ENCODE measurements around the gene TMEM184A. TPM values are rescaled to one million over a fixed set of nuclear protein-coding genes. Genes with fewer than 3 reads are reported as not detected.

Gene TMEM184A
- total RNA-seq, 4 donors from 2014 or later: 55.0 to 234 (median 112) TPM

DNA sequence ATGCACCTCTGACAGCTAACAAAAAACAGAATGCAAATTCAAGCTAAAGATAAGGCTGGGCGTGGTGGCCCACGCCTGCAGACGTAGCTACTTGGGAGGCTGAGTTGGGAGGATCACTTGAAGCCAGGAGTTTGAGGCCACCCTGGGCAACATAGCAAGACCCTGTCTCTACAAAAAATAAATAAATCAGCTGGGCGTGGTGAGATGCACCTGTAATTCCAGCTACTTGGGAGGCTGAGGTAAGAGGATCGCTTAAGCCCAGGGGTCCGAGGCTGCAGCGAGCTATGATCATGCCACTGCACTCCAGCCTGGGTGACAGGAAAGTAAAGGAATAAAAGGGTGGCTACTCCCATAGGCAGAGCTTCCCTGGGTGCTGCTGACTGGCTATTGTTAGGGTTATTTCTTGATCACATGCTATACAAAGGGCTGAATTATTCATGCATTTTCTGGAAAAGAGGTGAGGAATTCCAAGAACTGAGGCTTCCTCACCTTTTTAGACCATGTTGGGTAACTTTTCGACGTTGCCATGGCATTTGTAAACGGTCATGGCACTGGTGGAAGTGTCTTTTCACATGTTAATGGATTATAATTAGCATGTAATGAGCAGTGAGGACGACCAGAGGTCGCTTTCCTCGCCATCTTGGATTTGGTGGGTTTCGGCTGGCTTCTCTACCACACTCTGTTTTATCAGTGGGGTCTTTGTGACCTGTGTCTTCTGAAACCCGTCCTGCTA lies 20.7 kb upstream of the TMEM184A start:
- TF ChIP-seq EP300 (IDR thresholded peaks at IDR 0.05) (no peak), POLR2A (IDR thresholded peaks at IDR 0.05) (no peak), POLR2AphosphoS5 (IDR thresholded peaks at IDR 0.05) (no peak)
- TF ChIP-seq, protein P1, sequence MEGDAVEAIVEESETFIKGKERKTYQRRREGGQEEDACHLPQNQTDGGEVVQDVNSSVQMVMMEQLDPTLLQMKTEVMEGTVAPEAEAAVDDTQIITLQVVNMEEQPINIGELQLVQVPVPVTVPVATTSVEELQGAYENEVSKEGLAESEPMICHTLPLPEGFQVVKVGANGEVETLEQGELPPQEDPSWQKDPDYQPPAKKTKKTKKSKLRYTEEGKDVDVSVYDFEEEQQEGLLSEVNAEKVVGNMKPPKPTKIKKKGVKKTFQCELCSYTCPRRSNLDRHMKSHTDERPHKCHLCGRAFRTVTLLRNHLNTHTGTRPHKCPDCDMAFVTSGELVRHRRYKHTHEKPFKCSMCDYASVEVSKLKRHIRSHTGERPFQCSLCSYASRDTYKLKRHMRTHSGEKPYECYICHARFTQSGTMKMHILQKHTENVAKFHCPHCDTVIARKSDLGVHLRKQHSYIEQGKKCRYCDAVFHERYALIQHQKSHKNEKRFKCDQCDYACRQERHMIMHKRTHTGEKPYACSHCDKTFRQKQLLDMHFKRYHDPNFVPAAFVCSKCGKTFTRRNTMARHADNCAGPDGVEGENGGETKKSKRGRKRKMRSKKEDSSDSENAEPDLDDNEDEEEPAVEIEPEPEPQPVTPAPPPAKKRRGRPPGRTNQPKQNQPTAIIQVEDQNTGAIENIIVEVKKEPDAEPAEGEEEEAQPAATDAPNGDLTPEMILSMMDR (IDR thresholded peaks at IDR 0.05): no peak
- H3K4me3 ChIP-seq: no peak overlapping the region
- H3K27ac ChIP-seq: no peak overlapping the region
- H3K4me1 ChIP-seq: peaks cover 18% of the 10 kb centered on the region
- WGBS: 73% methylated on average over 15 of the region's 15 CpGs
- H3K9me3 ChIP-seq: no peaks in the 10 kb centered on the region
- no peaks in the 10 kb centered on the region for H3K36me3 ChIP-seq
- no peaks in the 10 kb centered on the region for H3K27me3 ChIP-seq
- no peak for DNase-seq (ENCODE audit: low spot score in 2 of 2)

DNA sequence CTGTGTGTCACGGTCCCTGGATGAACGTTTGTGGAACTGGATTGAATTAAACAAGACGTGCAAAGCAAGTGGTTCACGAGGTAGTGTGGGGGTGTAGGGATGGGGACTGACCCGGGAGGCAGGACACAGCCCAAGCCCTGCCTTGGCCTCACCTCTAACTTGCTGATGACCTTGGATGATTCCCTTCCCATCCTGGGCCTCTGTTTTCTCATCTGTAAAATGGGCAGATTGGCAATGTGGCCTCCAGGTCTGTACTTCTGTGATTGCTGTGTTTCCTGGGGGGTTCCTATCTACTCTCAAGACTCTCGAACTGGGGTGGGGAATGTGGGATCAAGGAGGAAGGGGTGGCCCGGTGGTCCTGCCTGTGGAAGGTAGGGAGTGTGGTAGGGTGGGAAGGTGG lies 19.8 kb upstream of the TMEM184A start:
- DNase-seq (ENCODE audit: low spot score in 2 of 2): no peak
- no peaks in the 10 kb centered on the region for H3K36me3 ChIP-seq
- H3K27ac ChIP-seq: no peak overlapping the region
- H3K27me3 ChIP-seq: no peaks in the 10 kb centered on the region
- H3K9me3 ChIP-seq: no peaks in the 10 kb centered on the region
- WGBS: 89% methylated on average over 7 of the region's 7 CpGs
- H3K4me1 ChIP-seq: peaks cover 26% of the 10 kb centered on the region
- H3K4me3 ChIP-seq: no peak overlapping the region
- no peak for TF ChIP-seq EP300 (IDR thresholded peaks at IDR 0.05)
- no peak for TF ChIP-seq POLR2A (IDR thresholded peaks at IDR 0.05)
- no peak for TF ChIP-seq POLR2AphosphoS5 (IDR thresholded peaks at IDR 0.05)
- TF ChIP-seq, protein P1 (IDR thresholded peaks at IDR 0.05): no peak

DNA sequence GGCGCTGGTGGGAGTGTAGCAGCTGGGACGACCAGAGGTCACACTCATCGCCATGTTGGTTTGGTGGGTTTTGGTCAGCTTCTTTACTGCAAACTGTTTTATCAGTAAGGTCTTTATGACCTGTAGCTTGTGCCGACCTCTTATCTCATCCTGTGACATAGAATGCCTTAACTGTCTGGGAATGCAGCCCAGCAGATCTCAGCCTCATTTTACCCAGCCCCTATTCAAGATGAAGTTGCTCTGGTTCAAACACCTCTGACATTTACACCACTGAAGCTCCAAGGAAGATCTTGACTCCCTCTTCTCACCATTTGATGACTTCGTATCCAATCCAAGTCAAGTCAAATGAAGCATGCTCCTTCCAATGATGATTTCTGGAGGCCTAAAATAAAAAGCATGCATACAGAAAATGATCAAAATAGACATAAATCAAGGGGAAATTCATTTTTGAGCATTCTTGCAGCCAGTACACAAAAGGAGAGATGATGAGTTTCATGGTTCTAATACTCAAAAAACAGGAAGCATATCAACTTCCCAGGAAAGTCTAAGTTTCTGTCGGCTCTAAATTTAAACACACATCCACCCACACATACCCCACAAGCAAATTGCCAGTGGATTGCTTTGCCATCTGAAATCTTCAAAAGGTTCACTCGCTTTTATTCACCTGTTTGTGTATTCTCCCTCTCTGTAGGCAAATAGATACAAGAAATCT lies 16.3 kb upstream of the TMEM184A start:
- no peaks in the 10 kb centered on the region for H3K9me3 ChIP-seq
- peak overlapping the region; percentile 93 for H3K27ac ChIP-seq
- WGBS: 86% methylated on average over 7 of the region's 7 CpGs
- H3K36me3 ChIP-seq: no peaks in the 10 kb centered on the region
- H3K4me1 ChIP-seq: peaks cover 45% of the 10 kb centered on the region
- H3K27me3 ChIP-seq: no peaks in the 10 kb centered on the region
- no peak for DNase-seq (ENCODE audit: low spot score in 2 of 2)
- TF ChIP-seq EP300 (IDR thresholded peaks at IDR 0.05) (no peak), POLR2AphosphoS5 (IDR thresholded peaks at IDR 0.05) (no peak), POLR2A (IDR thresholded peaks at IDR 0.05) (no peak)
- TF ChIP-seq, protein P1 (IDR thresholded peaks at IDR 0.05): no peak
- H3K4me3 ChIP-seq: no peak overlapping the region

DNA sequence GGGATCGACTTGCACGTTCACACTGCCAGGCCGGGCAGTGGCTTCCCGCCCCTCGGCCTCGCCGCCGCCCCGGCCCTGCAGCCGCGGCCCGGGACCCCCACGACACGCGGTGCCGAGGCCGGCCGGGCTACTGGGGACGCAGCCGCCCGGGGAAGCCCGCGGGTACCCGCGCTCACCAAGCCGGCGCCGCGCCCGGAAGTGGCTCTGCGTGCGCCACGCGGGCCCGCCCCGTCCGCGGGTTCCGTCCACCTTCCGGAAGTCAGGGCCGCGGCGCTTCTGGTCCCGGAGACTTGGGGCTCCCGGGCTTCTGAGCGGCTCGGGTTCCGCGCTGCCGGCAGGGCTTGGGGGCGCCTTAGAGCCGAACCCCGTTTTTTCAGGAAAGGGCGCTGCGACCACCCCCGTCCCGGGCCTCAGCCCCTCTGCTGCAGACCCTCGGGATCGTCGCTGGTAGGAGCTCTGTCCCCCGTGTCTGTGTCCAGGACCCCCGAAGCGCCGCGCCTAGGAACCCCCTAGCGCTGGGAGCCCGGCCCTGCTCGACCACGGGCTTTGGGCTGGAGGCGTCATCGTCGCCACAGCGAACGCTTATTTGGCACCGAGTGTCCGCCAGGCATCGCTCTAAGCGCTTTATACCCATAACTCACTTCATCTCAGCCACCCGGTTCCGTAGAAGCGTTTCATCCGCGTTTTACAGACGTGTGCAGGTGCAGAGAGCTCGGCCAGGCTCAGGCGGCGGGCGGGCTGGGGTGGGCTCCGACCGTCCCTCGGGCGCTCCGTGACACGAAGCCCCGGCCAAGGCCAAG lies 14.0 kb upstream of the TMEM184A start, which contains the start of gene PSMG3:
Gene PSMG3 (minus strand): TSS at position 200 of the 800 bp plus-strand sequence. CDS start 693 bp downstream, outside the sequence.
- Histone ChIP-seq H3K27me3 (no peaks in the 10 kb centered on the region), H3K27ac (peak within 1 kb of the TSS; percentile 93), H3K9me3 (no peaks in the 10 kb centered on the region), H3K36me3 (peaks cover 6% of the 10 kb centered on the region), H3K4me1 (peaks cover 59% of the 10 kb centered on the region), H3K4me3 (peak within 1 kb of the TSS; percentile 80)
- TF ChIP-seq, protein P1 (IDR thresholded peaks at IDR 0.05): peak in 1 of 2 donors; percentile 8
- TF ChIP-seq POLR2AphosphoS5 (IDR thresholded peaks at IDR 0.05) (peak in 2 of 3 donors; percentile 44 to 62), EP300 (IDR thresholded peaks at IDR 0.05) (no peak), POLR2A (IDR thresholded peaks at IDR 0.05) (peak in 1 of 2 donors; percentile 68)
- peak; percentile 93 to 96 for DNase-seq (ENCODE audit: low spot score in 2 of 2)
- 0% methylated on average over 33 of the region's 95 CpGs for WGBS
